K562 (cell line): ENCODE results near the gene ZC3H10. TPM values are rescaled to one million over a fixed set of nuclear protein-coding genes. Genes with fewer than 3 reads are reported as not detected.
A peak's percentile ranks its signal among the peaks of the same experiment; 100 is the strongest.

Experiments
- ATF3 ChIP-seq, 2 experiments: fragments of 450-650 bp in 1 of 2; sonication (generic) in 1 of 2; formaldehyde crosslinking in 1 of 2; IDR thresholded peaks in 1 of 2; conservative IDR thresholded peaks in 1 of 2; 2 replicates each; pipeline versions ENCODE4 v1.6.1 to v1.8.1; 2016 to 2023; ENCODE audit warnings: mild to moderate bottlenecking in 2 of 2, moderate library complexity in 2 of 2, inconsistent platforms in 1 of 2, missing genetic modification reagents in 1 of 2
- CEBPB ChIP-seq: fragments of 450-650 bp; IDR thresholded peaks from 2 replicates; pipeline ENCODE4 v1.6.1; 2016; ENCODE audit warnings: missing genetic modification characterization, missing compliant biosample characterization
- CTCF ChIP-seq, 3 experiments: IDR thresholded peaks in 2 of 3; conservative IDR thresholded peaks in 1 of 3; 2 replicates each; pipeline ENCODE4 v1.5.1; 2011 to 2012; ENCODE audit warnings: low read length in 3 of 3, mild to moderate bottlenecking in 3 of 3, control low read depth in 2 of 3, improper control_type of control experiment in 1 of 3, inconsistent platforms in 1 of 3, low read depth in 1 of 3, mixed read lengths in 1 of 3, moderate library complexity in 1 of 3; ENCODE audit not compliant: insufficient read depth in 2 of 3
- DIDO1 ChIP-seq: fragments of 450-650 bp; IDR thresholded peaks from 2 replicates; pipeline ENCODE4 v1.6.1; 2016; ENCODE audit warnings: low read depth, missing biosample characterization, missing genetic modification characterization
- DNMT1 ChIP-seq: fragments of 450-650 bp; IDR thresholded peaks from 2 replicates; pipeline ENCODE4 v1.6.1; 2016; ENCODE audit warnings: antibody characterized with exemption, mild to moderate bottlenecking
- FOXK1 ChIP-seq: sonication (generic); formaldehyde crosslinking; IDR thresholded peaks from 2 replicates; pipeline ENCODE4 v1.8.0; 2022; ENCODE audit warnings: missing genetic modification reagents, mild to moderate bottlenecking, borderline replicate concordance
- GABPB1 ChIP-seq: sonication (generic); formaldehyde crosslinking; IDR thresholded peaks from 2 replicates; pipeline ENCODE4 v1.8.0; 2022; ENCODE audit warnings: mild to moderate bottlenecking, missing genetic modification reagents
- HEY1 ChIP-seq: fragments of 250-450 bp; sonication (Bioruptor Pico); IDR thresholded peaks from 2 replicates; pipeline ENCODE4 v1.5.0; 2020; ENCODE audit warnings: mild to moderate bottlenecking, moderate library complexity, borderline replicate concordance
- HINFP ChIP-seq: fragments of 450-650 bp; conservative IDR thresholded peaks from 2 replicates; pipeline ENCODE4 v1.6.1; 2016; ENCODE audit warnings: missing genetic modification characterization, low read depth, mild to moderate bottlenecking, control low read depth, missing compliant biosample characterization
- KLF10 ChIP-seq: fragments of 250-450 bp; sonication (Bioruptor Pico); IDR thresholded peaks from 2 replicates; pipeline ENCODE4 v1.6.1; 2021; ENCODE audit warnings: matching md5 sums
- KLF13 ChIP-seq: fragments of 450-650 bp; IDR thresholded peaks from 2 replicates; pipeline ENCODE4 v1.6.1; 2016; ENCODE audit warnings: missing genetic modification characterization, low read depth, mild to moderate bottlenecking, missing compliant biosample characterization, moderate library complexity, borderline replicate concordance
- NFE2L1 ChIP-seq: fragments of 450-650 bp; IDR thresholded peaks from 2 replicates; pipeline ENCODE4 v1.6.1; 2016; ENCODE audit warnings: missing genetic modification characterization, low read depth, mild to moderate bottlenecking, missing compliant biosample characterization, moderate library complexity, borderline replicate concordance
- TBL1XR1 ChIP-seq, 2 experiments: IDR thresholded peaks; 2 replicates each; pipeline ENCODE4 v1.6.1; 2012; ENCODE audit warnings: improper control_type of control experiment in 2 of 2, low read length in 2 of 2, mild to moderate bottlenecking in 1 of 2
- TEAD4 ChIP-seq, 2 experiments: sonication (generic) in 1 of 2; formaldehyde crosslinking in 1 of 2; IDR thresholded peaks; 2 replicates each; pipeline versions ENCODE4 v1.6.1 to v1.8.0; 2012 to 2022; ENCODE audit warnings: borderline replicate concordance in 1 of 2, inconsistent platforms in 1 of 2, low read length in 1 of 2, mild to moderate bottlenecking in 1 of 2, missing genetic modification reagents in 1 of 2
- TGIF2 ChIP-seq: sonication (generic); formaldehyde crosslinking; IDR thresholded peaks from 2 replicates; pipeline ENCODE4 v1.8.1; 2022; ENCODE audit warnings: mild to moderate bottlenecking, missing genetic modification reagents, moderate library complexity
- YY1 ChIP-seq, 3 experiments: IDR thresholded peaks; 2 replicates each; pipeline ENCODE4 v1.6.1; 2011; ENCODE audit warnings: low read length in 2 of 3, mild to moderate bottlenecking in 2 of 3, moderate library complexity in 2 of 3, borderline replicate concordance in 1 of 3, control low read depth in 1 of 3, low read depth in 1 of 3; ENCODE audit not compliant: insufficient read depth in 3 of 3, insufficient replicate concordance in 2 of 3, control insufficient read depth in 1 of 3, insufficient read length in 1 of 3; ENCODE audit errors: extremely low read depth in 1 of 3
- ZFPM2 ChIP-seq: fragments of 250-450 bp; sonication (Bioruptor Pico); IDR thresholded peaks from 2 replicates; pipeline ENCODE4 v1.5.1; 2022; ENCODE audit warnings: mild to moderate bottlenecking
- ZNF655 ChIP-seq: fragments of 250-450 bp; sonication (Bioruptor Pico); IDR thresholded peaks from 2 replicates; pipeline ENCODE4 v1.5.0; 2021
- polyA plus RNA-seq, 8 experiments: library from polyadenylated mRNA; depleted of rRNA in 4 of 8; stranded (reverse) in 5 of 8; unstranded in 3 of 8; fragments of >200 nt; fragmentation: Nextera tagmentation in 2 of 8; fragmentation: Illumina TruSeq in 1 of 8; extraction: Ambion mirVana in 2 of 8; extraction: Trizol in 1 of 8; gene quantifications; 2 replicates each; pipeline versions ENCODE4 v1.2.1 to v1.2.3, GENCODE V29; 2011 to 2014; ENCODE audit warnings: inconsistent platforms in 1 of 8, missing spikeins in 1 of 8
- total RNA-seq, 7 experiments: library from RNA; depleted of rRNA in 6 of 7; stranded (reverse); fragments of >200 nt in 6 of 7; fragmentation: Illumina TruSeq in 2 of 7; extraction: Trizol in 2 of 7; gene quantifications; 2 replicates each; pipeline versions ENCODE4 v1.2.1 to v1.2.3, GENCODE V29; 2011 to 2021; ENCODE audit warnings: low replicate concordance in 1 of 7

The ZC3H10 gene
- total and polyA plus RNA-seq, 9 of the 15 experiments (the other 6 are each of a cell fraction or from before 2014, with no cell fraction given): 0.31 to 4.1 (median 1.6) TPM

- TF ChIP-seq YY1 (IDR thresholded peaks at IDR 0.05; ENCODE audit: borderline replicate concordance in 1 of 3, control insufficient read depth in 1 of 3, extremely low read depth in 1 of 3, insufficient read depth in 3 of 3, insufficient read length in 1 of 3, insufficient replicate concordance in 2 of 3, low read depth in 1 of 3, low read length in 2 of 3) (peak; percentile 62 to 88 (median 85)), DIDO1 (tag) (no peak), DNMT1 (0 out of 2 replicates have a peak, but pooled peaks have one; percentile 14), HEY1 (no peak), TBL1XR1 (IDR thresholded peaks at IDR 0.05; ENCODE audit: low read length in 2 of 2) (no peak), ATF3 (IDR thresholded peaks at IDR 0.05) (peak; percentile 71), ATF3 (CRISPR knock-in tag; conservative IDR thresholded peaks at IDR 0.05) (peak; percentile 90), TEAD4 (IDR thresholded peaks at IDR 0.05; ENCODE audit: low read length) (peak; percentile 3; the same call in 1 of the 2 replicates), TEAD4 (CRISPR knock-in tag; IDR thresholded peaks at IDR 0.05; ENCODE audit: borderline replicate concordance) (no peak), CEBPB (tag) (no peak), GABPB1 (peak; percentile 97), TGIF2 (no peak), KLF10 (CRISPR knock-in tag) (no peak), HINFP (no peak), ZFPM2 (no peak), FOXK1 (0 out of 2 replicates have a peak, but pooled peaks have one; percentile 76), KLF13 (peak; percentile 71; the same call in 1 of the 2 replicates), NFE2L1 (tag) (no peak), CTCF (IDR thresholded peaks at IDR 0.05 in 2 of 3, conservative IDR thresholded peaks at IDR 0.05 in 1 of 3; ENCODE audit: insufficient read depth in 2 of 3, low read depth in 1 of 3, low read length in 3 of 3) (no peak; a peak in 1 of 6 replicates), ZNF655 (CRISPR knock-in tag) (no peak)
Observed at GRCh38 chr12:56116267-56117081, 1.6 kb upstream of the ZC3H10 start, which contains the start of gene RPL41 (continued).
